Stimulated activated naive CD8-positive, alpha-beta T cell treated with anti-CD3 and anti-CD28 coated beads, Interleukin-15, Interleukin-2, amounts not matched to agents 100 ng/mL and 50 ng/mL, for 24 hours (primary cell): ENCODE measurements around the gene ERC2.

ENCODE experiments used
- H3K27ac Mint-ChIP-seq: one replicate; pipeline ENCODE4 v1.8.0; 2021; ENCODE audit warnings: mild to moderate bottlenecking, mixed read lengths
- H3K27me3 Mint-ChIP-seq: one replicate; pipeline ENCODE4 v1.8.0; 2021; ENCODE audit warnings: mixed read lengths
- H3K36me3 Mint-ChIP-seq: one replicate; pipeline ENCODE4 v1.8.0; 2021; ENCODE audit warnings: low read depth, mixed read lengths
- H3K4me1 Mint-ChIP-seq: one replicate; pipeline ENCODE4 v1.8.0; 2021; ENCODE audit warnings: low read depth, mixed read lengths
- H3K4me3 Mint-ChIP-seq: one replicate; pipeline ENCODE4 v1.8.0; 2021; ENCODE audit warnings: mild to moderate bottlenecking, mixed read lengths
- H3K9me3 Mint-ChIP-seq: one replicate; pipeline ENCODE4 v1.8.0; 2021; ENCODE audit warnings: mixed read lengths

The ERC2 gene

GRCh38 chr3:55782807-55783206 is 685.5 kb downstream of the ERC2 start:
- Mint-ChIP-seq H3K4me3 (no peak overlapping the region), H3K27ac (no peak overlapping the region), H3K4me1 (no peaks in the 10 kb centered on the region), H3K36me3 (no peaks in the 10 kb centered on the region), H3K9me3 (no peaks in the 10 kb centered on the region), H3K27me3 (no peaks in the 10 kb centered on the region)

GRCh38 chr3:55782351-55782750 is 685.9 kb downstream of the ERC2 start:
- no peaks in the 10 kb centered on the region for H3K4me1 Mint-ChIP-seq
- no peaks in the 10 kb centered on the region for H3K27me3 Mint-ChIP-seq
- H3K4me3 Mint-ChIP-seq = no peak overlapping the region
- H3K36me3 Mint-ChIP-seq = no peaks in the 10 kb centered on the region
- H3K9me3 Mint-ChIP-seq = no peaks in the 10 kb centered on the region
- H3K27ac Mint-ChIP-seq = no peak overlapping the region

DNA sequence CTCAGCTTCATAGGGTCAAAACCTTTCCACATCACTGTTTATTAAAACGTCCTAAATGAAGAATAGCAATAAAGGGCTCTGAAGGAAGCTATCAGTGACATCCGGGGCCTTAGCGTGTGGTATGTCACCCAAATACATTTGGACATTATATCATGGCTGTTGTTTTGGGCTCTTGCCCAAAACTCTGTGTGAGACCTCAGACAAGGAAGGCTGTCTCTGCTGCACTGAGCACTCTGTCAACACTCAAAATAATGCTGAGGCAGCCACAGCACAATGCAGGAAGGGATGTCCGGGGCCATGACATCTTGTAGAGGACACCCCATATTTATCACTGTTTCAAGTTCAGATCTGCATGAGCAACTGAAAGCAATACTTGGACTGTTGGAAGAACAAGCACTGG is 687.4 kb downstream of the ERC2 start:
- H3K36me3 Mint-ChIP-seq = no peaks in the 10 kb centered on the region
- no peaks in the 10 kb centered on the region for H3K9me3 Mint-ChIP-seq
- H3K4me1 Mint-ChIP-seq = no peaks in the 10 kb centered on the region
- H3K27ac Mint-ChIP-seq = no peak overlapping the region
- H3K27me3 Mint-ChIP-seq = no peaks in the 10 kb centered on the region
- H3K4me3 Mint-ChIP-seq = no peak overlapping the region

DNA sequence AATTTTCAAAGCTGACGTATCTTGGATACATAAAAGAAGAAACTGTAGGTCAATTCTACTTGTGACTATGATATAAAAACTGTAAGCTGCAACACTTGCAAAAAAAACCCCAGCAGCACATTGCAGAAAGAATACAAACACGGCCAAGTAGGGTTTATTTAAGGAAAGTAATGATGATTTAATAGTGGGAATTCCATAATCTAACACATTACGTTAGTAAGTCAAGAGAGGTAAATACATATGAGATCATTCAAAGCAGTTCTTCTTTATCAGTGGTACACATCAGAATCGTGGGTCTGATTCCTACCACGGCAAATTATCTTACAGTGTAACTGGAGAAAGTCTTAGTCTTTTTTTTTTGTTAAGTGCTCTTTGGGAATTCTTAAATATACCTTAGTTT is 688.7 kb downstream of the ERC2 start:
- no peaks in the 10 kb centered on the region for H3K36me3 Mint-ChIP-seq
- no peaks in the 10 kb centered on the region for H3K4me1 Mint-ChIP-seq
- no peak overlapping the region for H3K27ac Mint-ChIP-seq
- no peak overlapping the region for H3K4me3 Mint-ChIP-seq
- no peaks in the 10 kb centered on the region for H3K9me3 Mint-ChIP-seq
- H3K27me3 Mint-ChIP-seq = no peaks in the 10 kb centered on the region

DNA sequence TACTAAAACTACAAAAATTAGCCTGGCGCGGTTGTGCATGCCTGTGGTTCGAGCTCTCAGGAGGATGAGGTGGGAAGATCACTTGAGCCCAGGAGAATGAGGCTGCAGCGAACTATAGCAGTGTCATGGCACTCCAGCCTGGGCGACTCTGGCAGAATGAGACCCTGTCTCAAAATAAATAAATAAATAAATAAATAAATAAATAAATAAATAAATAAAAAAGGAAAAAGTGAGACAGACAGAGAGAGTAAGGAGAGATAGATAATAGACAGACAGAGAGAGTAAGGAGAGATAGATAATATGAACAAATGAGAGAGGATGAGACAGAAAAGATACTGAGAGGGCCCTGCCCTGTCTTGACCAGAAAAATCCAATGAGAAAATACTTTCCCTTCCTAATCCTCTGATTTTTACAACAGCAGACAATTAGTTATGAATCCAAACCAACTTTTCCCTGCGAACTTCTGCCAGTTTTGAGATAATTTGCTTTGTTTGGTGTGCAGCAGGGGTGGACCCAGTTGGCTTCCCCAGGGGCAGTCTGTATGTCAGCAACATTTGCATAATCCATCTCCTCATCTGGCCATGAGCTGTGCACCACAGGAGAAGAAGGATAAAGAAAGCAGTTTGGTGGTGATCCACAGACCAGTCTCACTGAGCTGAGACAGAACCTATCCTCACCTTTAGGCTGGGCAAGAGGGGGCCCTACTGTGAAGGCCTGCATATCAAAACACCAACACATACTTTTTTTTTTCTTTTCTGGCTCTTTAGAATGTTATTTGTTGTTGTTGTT is 692.7 kb downstream of the ERC2 start:
- H3K27ac Mint-ChIP-seq = no peak overlapping the region
- no peaks in the 10 kb centered on the region for H3K27me3 Mint-ChIP-seq
- H3K9me3 Mint-ChIP-seq = no peaks in the 10 kb centered on the region
- H3K4me3 Mint-ChIP-seq = no peak overlapping the region
- no peaks in the 10 kb centered on the region for H3K4me1 Mint-ChIP-seq
- no peaks in the 10 kb centered on the region for H3K36me3 Mint-ChIP-seq

GRCh38 chr3:55774856-55775255 is 693.4 kb downstream of the ERC2 start:
- Mint-ChIP-seq H3K36me3 (no peaks in the 10 kb centered on the region), H3K4me1 (no peaks in the 10 kb centered on the region), H3K27ac (no peak overlapping the region), H3K9me3 (no peaks in the 10 kb centered on the region), H3K4me3 (no peak overlapping the region), H3K27me3 (no peaks in the 10 kb centered on the region)

DNA sequence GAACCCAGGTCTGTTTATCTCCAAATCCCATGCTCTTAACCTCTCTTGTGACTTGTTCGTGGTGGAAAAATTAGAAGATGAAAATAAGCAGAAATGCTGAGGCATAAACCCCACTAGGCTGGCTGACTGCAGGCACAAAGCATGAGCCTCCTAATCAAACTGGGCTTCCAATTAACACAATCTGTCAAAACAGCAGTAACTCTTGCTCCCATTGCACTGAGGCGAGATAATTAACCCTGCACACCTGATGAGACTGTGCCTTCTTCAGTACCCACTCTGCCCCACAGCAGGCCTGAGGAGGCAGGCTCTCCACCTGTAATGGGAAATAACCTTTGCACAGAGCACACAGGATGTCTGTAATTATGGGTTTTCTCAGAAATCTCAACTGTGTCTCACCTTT is 696.8 kb downstream of the ERC2 start:
- Mint-ChIP-seq H3K4me1 (no peaks in the 10 kb centered on the region), H3K36me3 (no peaks in the 10 kb centered on the region), H3K4me3 (no peak overlapping the region), H3K27ac (no peak overlapping the region), H3K27me3 (no peaks in the 10 kb centered on the region), H3K9me3 (no peaks in the 10 kb centered on the region)

- no peak overlapping the region for H3K27ac Mint-ChIP-seq
- H3K4me1 Mint-ChIP-seq = no peaks in the 10 kb centered on the region
- H3K27me3 Mint-ChIP-seq = no peaks in the 10 kb centered on the region
- no peaks in the 10 kb centered on the region for H3K36me3 Mint-ChIP-seq
- H3K4me3 Mint-ChIP-seq = no peak overlapping the region
- no peaks in the 10 kb centered on the region for H3K9me3 Mint-ChIP-seq
Observed at GRCh38 chr3:55770077-55770476, 698.2 kb downstream of the ERC2 start.

GRCh38 chr3:55766753-55767152 is 701.5 kb downstream of the ERC2 start:
- no peaks in the 10 kb centered on the region for H3K36me3 Mint-ChIP-seq
- H3K9me3 Mint-ChIP-seq = no peaks in the 10 kb centered on the region
- H3K27ac Mint-ChIP-seq = no peak overlapping the region
- H3K4me3 Mint-ChIP-seq = no peak overlapping the region
- H3K4me1 Mint-ChIP-seq = no peaks in the 10 kb centered on the region
- no peaks in the 10 kb centered on the region for H3K27me3 Mint-ChIP-seq

- Mint-ChIP-seq H3K4me3 (no peak overlapping the region), H3K27ac (no peak overlapping the region), H3K27me3 (no peaks in the 10 kb centered on the region), H3K9me3 (no peaks in the 10 kb centered on the region), H3K4me1 (no peaks in the 10 kb centered on the region), H3K36me3 (no peaks in the 10 kb centered on the region)
Observed at GRCh38 chr3:55765906-55766701, 702.2 kb downstream of the ERC2 start.

GRCh38 chr3:55765398-55765797 is 702.9 kb downstream of the ERC2 start:
- Mint-ChIP-seq H3K27me3 (no peaks in the 10 kb centered on the region), H3K27ac (no peak overlapping the region), H3K36me3 (no peaks in the 10 kb centered on the region), H3K4me1 (no peaks in the 10 kb centered on the region), H3K4me3 (no peak overlapping the region), H3K9me3 (no peaks in the 10 kb centered on the region)

- Mint-ChIP-seq H3K27me3 (peaks cover 4% of the 10 kb centered on the region), H3K9me3 (no peaks in the 10 kb centered on the region)
Observed at GRCh38 chr3:55756976-55757375, 711.3 kb downstream of the ERC2 start.

GRCh38 chr3:55755516-55756205 is 712.6 kb downstream of the ERC2 start:
- Mint-ChIP-seq H3K4me3 (no peak overlapping the region), H3K27me3 (peaks cover 4% of the 10 kb centered on the region), H3K4me1 (no peaks in the 10 kb centered on the region), H3K27ac (no peak overlapping the region), H3K9me3 (no peaks in the 10 kb centered on the region), H3K36me3 (no peaks in the 10 kb centered on the region)

More at GRCh38 chr3:55756976-55757375, 711.3 kb downstream of the ERC2 start:
- H3K4me1 Mint-ChIP-seq = no peaks in the 10 kb centered on the region
- H3K27ac Mint-ChIP-seq = no peak overlapping the region
- no peaks in the 10 kb centered on the region for H3K36me3 Mint-ChIP-seq
- H3K4me3 Mint-ChIP-seq = no peak overlapping the region

DNA sequence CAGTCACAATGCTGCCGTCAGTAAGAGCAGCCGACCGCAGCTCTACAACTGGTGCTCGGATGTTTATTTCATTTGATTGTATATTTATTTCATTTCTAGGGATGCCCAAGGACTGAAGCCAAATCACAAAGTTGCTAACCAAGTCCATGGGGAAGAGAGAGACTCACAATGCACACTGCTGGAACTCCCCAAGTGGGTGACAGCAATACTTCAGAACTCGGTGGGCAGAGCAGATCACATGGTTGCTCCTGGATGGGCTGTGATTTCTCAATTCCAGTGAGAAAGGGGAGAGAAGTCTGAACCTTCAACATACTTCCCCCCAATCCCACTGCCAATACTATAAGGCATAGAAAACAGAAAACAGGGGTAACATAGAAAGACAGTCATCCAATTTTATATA is 715.4 kb downstream of the ERC2 start:
- H3K4me3 Mint-ChIP-seq = no peak overlapping the region
- H3K27me3 Mint-ChIP-seq = peaks cover 4% of the 10 kb centered on the region
- no peaks in the 10 kb centered on the region for H3K36me3 Mint-ChIP-seq
- no peaks in the 10 kb centered on the region for H3K4me1 Mint-ChIP-seq
- no peaks in the 10 kb centered on the region for H3K9me3 Mint-ChIP-seq
- no peak overlapping the region for H3K27ac Mint-ChIP-seq

DNA sequence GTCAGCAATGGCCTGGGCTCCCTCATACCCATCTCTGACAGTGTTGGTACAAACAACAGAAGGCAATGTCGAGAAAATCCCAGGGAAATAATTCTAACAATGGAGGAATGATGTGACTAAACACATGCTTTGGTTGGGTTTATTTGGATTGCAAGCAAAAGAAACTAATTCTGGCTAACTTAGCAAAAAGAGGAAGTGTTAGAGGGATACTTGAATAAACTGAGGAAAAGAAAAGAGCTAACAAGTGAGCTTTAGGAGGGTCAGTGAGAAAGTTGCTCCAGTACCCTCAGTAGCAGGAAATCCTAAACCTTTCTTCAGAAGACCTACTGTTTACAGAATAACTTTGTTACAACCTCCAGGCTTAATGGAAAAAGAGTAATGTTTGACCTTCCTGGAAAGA is 716.5 kb downstream of the ERC2 start:
- no peak overlapping the region for H3K27ac Mint-ChIP-seq
- H3K4me3 Mint-ChIP-seq = no peak overlapping the region
- no peaks in the 10 kb centered on the region for H3K36me3 Mint-ChIP-seq
- H3K9me3 Mint-ChIP-seq = no peaks in the 10 kb centered on the region
- H3K4me1 Mint-ChIP-seq = no peaks in the 10 kb centered on the region
- H3K27me3 Mint-ChIP-seq = no peaks in the 10 kb centered on the region
